Colon (tissue), 2 donors: ENCODE data around the gene LRRTM4.
"Not testable (repeated sequence)": the region's sequence is repeated elsewhere in the genome, so short reads cannot be mapped to it uniquely, and the experiment has no call there.

Experiments used
- FAIRE-seq: peaks from 2 replicates; lab custom pipeline; 2012; peaks lifted over from hg19 to GRCh38; lab: Jason Lieb, UNC
- donor health status: control.
- donor health status: control.

LRRTM4 gene

GRCh38 chr2:77081597-77081996 lies 440.6 kb downstream of the LRRTM4 start:
- FAIRE-seq: no peak

- FAIRE-seq: no peak
Measured at GRCh38 chr2:77064324-77064723, 457.9 kb downstream of the LRRTM4 start.

- FAIRE-seq: no peak
Measured at GRCh38 chr2:77054938-77055337, 467.2 kb downstream of the LRRTM4 start.

GRCh38 chr2:77046339-77046738 lies 475.8 kb downstream of the LRRTM4 start:
- no peak for FAIRE-seq

- not testable (repeated sequence) for FAIRE-seq
Measured at GRCh38 chr2:77045456-77045855, 476.7 kb downstream of the LRRTM4 start.

- no peak for FAIRE-seq
Measured at GRCh38 chr2:77034445-77034844, 487.7 kb downstream of the LRRTM4 start.

DNA sequence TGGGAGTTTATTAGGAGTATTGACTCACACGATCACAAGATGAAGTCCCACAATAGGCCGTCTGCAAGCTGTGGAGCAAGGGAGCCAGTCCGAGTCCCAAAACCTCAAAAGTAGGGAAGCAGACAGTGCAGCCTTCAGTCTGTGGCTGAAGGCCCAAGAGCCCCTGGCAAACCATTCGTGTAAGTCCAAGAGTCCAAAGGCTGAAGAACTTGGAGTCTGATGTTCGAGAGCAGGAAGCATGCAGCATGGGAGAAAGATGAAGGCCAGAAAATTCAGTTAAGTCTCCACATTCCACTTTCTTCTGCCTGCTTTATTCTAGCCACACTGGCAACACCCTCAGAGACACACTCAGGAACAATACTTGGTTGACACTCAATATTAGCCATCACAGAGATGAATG lies 492.9 kb downstream of the LRRTM4 start:
- FAIRE-seq: not testable (repeated sequence)

- no peak for FAIRE-seq
Measured at GRCh38 chr2:77028032-77028600, 494.1 kb downstream of the LRRTM4 start.

GRCh38 chr2:77025714-77026113 lies 496.5 kb downstream of the LRRTM4 start:
- no peak for FAIRE-seq

DNA sequence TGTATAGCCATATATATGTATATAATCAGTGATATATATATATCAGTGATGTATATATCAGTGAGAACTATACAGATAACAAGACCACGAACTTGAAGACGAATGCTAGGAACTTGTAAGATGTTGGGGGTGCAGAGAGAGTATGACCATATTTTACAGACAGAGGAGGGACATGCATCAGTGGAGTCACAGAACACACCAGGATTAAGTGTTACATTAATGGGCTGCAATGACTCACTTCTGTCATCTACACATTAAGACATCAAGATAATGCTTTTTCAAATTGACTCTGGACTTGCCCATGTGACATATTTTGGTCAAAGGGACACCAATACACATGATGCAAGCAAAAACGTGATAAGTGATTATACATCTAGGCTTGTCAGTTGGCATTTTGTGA lies 501.0 kb downstream of the LRRTM4 start:
- FAIRE-seq: no peak

GRCh38 chr2:77018219-77018618 lies 504.0 kb downstream of the LRRTM4 start:
- FAIRE-seq: no peak

DNA sequence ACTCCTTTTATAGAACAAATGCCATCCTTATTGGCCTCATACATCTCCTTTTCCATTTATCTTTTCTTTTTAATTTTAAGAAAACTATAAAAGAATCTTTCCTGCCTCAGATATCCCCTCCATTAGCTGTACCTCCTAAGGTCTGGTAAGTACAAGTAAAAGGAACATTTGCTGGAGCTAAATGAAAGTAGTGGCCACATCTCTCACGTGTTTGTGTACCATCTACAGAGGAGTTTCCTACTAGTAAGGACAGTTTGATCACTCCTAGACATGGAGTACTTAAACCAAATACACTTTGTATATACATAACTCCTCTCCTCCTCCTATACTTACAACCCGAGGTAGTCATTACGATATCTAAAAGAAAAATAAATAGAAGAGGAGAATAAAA lies 504.8 kb downstream of the LRRTM4 start:
- FAIRE-seq: no peak

GRCh38 chr2:77016443-77017354 lies 505.5 kb downstream of the LRRTM4 start:
- no peak for FAIRE-seq

DNA sequence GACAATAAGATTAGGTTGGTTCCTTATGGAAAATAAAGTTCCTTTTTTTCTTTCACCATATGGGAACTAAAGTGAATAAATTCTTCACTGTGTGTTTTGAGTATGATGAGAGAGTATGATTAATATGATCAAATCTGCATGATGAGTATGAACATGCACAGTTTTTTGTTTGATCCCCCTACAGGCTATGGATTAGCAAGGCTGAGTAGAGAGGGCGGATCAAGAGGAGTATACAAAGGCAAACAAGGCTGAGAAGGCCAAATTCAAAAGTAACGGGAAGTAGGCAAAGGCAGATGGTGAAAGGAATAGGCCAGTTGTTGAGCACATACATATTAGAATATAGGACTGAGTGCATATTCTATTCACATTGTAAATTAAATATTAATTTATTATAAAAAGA lies 508.2 kb downstream of the LRRTM4 start:
- FAIRE-seq: no peak

GRCh38 chr2:77013457-77013856 lies 508.7 kb downstream of the LRRTM4 start:
- FAIRE-seq: no peak

DNA sequence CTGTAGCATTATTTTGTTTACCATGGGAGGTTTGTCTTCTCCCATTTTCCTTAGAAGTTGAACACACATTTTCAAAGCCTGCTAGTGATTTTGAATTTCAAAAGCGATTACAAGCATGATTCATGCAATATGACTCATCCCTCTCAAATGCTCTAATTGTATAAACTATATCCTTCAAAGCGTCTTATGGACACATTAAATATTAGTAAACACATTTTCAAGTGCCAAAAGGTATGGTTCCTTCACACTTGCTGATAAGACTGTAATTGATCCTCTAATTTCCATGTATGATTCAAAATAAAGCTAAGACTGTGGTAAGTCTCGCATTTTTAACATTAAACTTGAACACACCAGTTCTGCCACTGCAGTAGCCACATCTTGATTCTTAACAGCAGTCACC lies 512.9 kb downstream of the LRRTM4 start:
- FAIRE-seq: no peak

GRCh38 chr2:77008853-77009252 lies 513.3 kb downstream of the LRRTM4 start:
- no peak for FAIRE-seq

GRCh38 chr2:77007686-77008085 lies 514.5 kb downstream of the LRRTM4 start:
- no peak for FAIRE-seq

- FAIRE-seq: no peak
Measured at GRCh38 chr2:77005522-77005921, 516.7 kb downstream of the LRRTM4 start.

- no peak for FAIRE-seq
Measured at GRCh38 chr2:77001895-77002294, 520.3 kb downstream of the LRRTM4 start.

GRCh38 chr2:76998704-76999103 lies 523.5 kb downstream of the LRRTM4 start:
- FAIRE-seq: no peak

- FAIRE-seq: no peak
Measured at GRCh38 chr2:76998152-76998551, 524.0 kb downstream of the LRRTM4 start.

DNA sequence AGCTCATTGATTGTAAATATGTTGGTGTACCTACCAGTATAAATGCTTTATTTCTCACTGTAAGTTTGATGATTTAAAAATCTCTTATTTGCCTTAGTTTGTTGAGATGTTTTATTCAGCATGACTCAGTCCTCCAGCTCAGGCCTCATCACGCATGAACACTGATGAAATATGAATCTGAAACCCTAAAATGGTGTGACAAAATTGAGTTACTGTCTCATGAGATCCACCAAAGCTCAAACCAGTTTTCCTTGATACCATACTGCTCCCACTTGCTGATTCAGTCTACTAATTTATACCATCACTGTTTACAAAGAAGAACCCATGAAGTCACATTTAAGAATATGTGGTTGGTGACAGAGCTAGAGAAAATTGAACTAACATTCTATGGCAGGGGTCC lies 524.9 kb downstream of the LRRTM4 start:
- no peak for FAIRE-seq
